Measurements from ENCODE around the gene IDNK.

DNA sequence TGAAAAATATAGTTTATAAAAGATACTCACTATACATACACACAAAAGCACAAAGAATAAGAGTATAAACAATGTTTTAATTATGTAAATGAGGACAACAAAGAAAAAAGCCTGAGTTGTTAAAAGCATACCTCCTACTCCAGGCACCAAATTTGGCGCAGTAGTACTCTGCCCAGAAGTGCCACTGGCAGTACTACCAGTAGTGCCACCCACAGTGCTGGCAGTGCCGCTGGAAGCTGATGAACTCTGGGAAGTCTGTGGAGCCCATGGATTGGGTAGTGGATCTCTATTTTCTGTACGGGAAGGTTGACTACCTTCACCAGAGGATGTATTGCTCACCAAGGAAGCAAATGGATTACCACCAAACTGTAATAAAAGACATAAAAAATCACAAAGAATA, 54.7 kb downstream of the IDNK start:
- TF ChIP-seq, protein P1, sequence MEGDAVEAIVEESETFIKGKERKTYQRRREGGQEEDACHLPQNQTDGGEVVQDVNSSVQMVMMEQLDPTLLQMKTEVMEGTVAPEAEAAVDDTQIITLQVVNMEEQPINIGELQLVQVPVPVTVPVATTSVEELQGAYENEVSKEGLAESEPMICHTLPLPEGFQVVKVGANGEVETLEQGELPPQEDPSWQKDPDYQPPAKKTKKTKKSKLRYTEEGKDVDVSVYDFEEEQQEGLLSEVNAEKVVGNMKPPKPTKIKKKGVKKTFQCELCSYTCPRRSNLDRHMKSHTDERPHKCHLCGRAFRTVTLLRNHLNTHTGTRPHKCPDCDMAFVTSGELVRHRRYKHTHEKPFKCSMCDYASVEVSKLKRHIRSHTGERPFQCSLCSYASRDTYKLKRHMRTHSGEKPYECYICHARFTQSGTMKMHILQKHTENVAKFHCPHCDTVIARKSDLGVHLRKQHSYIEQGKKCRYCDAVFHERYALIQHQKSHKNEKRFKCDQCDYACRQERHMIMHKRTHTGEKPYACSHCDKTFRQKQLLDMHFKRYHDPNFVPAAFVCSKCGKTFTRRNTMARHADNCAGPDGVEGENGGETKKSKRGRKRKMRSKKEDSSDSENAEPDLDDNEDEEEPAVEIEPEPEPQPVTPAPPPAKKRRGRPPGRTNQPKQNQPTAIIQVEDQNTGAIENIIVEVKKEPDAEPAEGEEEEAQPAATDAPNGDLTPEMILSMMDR (IDR thresholded peaks at IDR 0.05; ENCODE audit: low read length) = no peak
- TF ChIP-seq EZH2phosphoT487 (IDR thresholded peaks at IDR 0.05; ENCODE audit: low read length) (no peak), EZH2 (optimal IDR thresholded peaks at IDR 0.05; ENCODE audit: low read depth, low read length) (no peak)
